Measurements from ENCODE around the gene NEUROD6. TPM values are rescaled to one million over a fixed set of nuclear protein-coding genes. Genes with fewer than 3 reads are reported as not detected.

The NEUROD6 gene
- polyA plus RNA-seq, 1 donor from 2014 or later = not detected

DNA sequence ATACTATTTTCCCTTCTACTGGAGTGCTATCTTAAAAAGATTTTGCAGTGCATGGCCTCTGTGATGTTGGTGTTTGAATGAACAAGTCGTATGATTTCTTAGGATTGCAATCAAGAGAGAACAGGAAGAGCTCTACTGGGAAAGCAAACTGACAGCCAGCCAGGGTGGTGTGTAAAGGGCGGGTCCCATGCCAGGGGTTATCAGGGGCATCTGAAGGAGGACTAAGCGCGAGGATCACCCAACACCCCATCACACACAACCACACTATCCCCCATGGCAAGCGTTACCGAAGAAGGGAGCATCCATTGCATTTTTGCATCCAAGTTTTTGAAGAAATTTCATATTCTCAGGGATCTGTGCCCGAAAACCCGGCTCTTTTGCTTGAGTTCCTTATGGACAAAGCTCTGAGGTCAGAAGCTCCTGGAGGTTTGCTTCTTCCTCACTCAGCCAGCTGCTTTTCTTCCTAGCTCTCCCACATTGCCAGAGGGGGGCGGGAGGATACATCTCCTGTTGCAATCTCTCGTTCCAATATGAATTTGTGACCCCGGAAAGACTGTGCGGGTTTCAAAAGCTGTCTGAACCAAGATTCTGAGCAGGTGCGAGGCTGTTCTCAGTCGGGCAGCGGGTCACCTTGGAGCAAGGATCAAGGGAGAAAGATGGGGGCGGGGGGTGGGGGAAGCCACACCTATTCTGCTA, 5.2 kb downstream of the NEUROD6 start (continued):
- no peak for TF ChIP-seq RAD21 (conservative IDR thresholded peaks at IDR 0.05)

DNA sequence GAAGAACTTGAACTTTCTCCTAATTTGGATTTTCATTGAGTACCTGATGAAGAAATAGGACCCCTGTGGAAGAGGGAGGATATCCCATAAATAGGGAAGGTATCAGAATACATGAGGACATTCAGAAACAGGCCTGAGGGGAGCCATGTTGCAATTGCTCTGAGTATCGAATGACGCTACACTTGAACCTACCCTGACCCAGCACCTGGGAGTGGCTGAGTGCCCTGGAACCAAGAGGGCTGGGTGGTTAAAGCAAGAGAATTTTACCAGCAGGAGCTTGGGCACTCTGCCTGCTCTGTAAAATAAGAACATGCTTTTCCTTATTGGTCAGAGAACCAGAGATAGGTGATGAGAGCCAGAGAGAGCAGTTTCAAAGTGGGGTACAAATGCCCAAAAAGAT, 7.2 kb downstream of the NEUROD6 start:
- Histone ChIP-seq H4K20me1 (ENCODE audit: insufficient read depth) (no peaks in the 10 kb centered on the region), H3K27ac (ENCODE audit: low read length) (no peak overlapping the region), H3K4me3 (ENCODE audit: low read length) (no peak overlapping the region), H3K27me3 (ENCODE audit: insufficient read depth, low read depth, low read length) (peaks cover 39% of the 10 kb centered on the region), H3F3A (ENCODE audit: insufficient read depth, low read length, poor library complexity, severe bottlenecking) (no peaks in the 10 kb centered on the region), H3K9ac (ENCODE audit: low read length) (no peak overlapping the region), H3K4me2 (ENCODE audit: low read length) (no peak overlapping the region), H3K9me3 (ENCODE audit: low read length) (no peaks in the 10 kb centered on the region), H3K36me3 (ENCODE audit: insufficient read depth, low read length) (no peaks in the 10 kb centered on the region), H3K9me2 (ENCODE audit: insufficient read depth, low read length) (no peaks in the 10 kb centered on the region), H3K79me2 (replicated peaks; ENCODE audit: insufficient read depth, low read length) (no peaks in the 10 kb centered on the region), H2AFZ (ENCODE audit: low read depth, low read length) (no peak overlapping the region)
- TF ChIP-seq EZH2 (IDR thresholded peaks at IDR 0.05; ENCODE audit: borderline replicate concordance, insufficient read depth, low read length, poor library complexity, severe bottlenecking) = no peak
- TF ChIP-seq, protein P1, sequence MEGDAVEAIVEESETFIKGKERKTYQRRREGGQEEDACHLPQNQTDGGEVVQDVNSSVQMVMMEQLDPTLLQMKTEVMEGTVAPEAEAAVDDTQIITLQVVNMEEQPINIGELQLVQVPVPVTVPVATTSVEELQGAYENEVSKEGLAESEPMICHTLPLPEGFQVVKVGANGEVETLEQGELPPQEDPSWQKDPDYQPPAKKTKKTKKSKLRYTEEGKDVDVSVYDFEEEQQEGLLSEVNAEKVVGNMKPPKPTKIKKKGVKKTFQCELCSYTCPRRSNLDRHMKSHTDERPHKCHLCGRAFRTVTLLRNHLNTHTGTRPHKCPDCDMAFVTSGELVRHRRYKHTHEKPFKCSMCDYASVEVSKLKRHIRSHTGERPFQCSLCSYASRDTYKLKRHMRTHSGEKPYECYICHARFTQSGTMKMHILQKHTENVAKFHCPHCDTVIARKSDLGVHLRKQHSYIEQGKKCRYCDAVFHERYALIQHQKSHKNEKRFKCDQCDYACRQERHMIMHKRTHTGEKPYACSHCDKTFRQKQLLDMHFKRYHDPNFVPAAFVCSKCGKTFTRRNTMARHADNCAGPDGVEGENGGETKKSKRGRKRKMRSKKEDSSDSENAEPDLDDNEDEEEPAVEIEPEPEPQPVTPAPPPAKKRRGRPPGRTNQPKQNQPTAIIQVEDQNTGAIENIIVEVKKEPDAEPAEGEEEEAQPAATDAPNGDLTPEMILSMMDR (IDR thresholded peaks at IDR 0.05; ENCODE audit: poor library complexity, severe bottlenecking) = no peak
- TF ChIP-seq, protein P2, sequence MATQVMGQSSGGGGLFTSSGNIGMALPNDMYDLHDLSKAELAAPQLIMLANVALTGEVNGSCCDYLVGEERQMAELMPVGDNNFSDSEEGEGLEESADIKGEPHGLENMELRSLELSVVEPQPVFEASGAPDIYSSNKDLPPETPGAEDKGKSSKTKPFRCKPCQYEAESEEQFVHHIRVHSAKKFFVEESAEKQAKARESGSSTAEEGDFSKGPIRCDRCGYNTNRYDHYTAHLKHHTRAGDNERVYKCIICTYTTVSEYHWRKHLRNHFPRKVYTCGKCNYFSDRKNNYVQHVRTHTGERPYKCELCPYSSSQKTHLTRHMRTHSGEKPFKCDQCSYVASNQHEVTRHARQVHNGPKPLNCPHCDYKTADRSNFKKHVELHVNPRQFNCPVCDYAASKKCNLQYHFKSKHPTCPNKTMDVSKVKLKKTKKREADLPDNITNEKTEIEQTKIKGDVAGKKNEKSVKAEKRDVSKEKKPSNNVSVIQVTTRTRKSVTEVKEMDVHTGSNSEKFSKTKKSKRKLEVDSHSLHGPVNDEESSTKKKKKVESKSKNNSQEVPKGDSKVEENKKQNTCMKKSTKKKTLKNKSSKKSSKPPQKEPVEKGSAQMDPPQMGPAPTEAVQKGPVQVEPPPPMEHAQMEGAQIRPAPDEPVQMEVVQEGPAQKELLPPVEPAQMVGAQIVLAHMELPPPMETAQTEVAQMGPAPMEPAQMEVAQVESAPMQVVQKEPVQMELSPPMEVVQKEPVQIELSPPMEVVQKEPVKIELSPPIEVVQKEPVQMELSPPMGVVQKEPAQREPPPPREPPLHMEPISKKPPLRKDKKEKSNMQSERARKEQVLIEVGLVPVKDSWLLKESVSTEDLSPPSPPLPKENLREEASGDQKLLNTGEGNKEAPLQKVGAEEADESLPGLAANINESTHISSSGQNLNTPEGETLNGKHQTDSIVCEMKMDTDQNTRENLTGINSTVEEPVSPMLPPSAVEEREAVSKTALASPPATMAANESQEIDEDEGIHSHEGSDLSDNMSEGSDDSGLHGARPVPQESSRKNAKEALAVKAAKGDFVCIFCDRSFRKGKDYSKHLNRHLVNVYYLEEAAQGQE (IDR thresholded peaks at IDR 0.05; ENCODE audit: borderline replicate concordance) = no peak
- no peak for TF ChIP-seq POLR2AphosphoS5 (IDR thresholded peaks at IDR 0.05)
- no peak for TF ChIP-seq RAD21 (conservative IDR thresholded peaks at IDR 0.05)
- TF ChIP-seq TAF1 (IDR thresholded peaks at IDR 0.05; ENCODE audit: low read depth) = no peak
- TF ChIP-seq EP300 (conservative IDR thresholded peaks at IDR 0.05; ENCODE audit: poor library complexity, severe bottlenecking) = no peak
- TF ChIP-seq SMC3 (conservative IDR thresholded peaks at IDR 0.05; ENCODE audit: poor library complexity) = no peak
- TF ChIP-seq MXI1 (conservative IDR thresholded peaks at IDR 0.05; ENCODE audit: poor library complexity, severe bottlenecking) = no peak

DNA sequence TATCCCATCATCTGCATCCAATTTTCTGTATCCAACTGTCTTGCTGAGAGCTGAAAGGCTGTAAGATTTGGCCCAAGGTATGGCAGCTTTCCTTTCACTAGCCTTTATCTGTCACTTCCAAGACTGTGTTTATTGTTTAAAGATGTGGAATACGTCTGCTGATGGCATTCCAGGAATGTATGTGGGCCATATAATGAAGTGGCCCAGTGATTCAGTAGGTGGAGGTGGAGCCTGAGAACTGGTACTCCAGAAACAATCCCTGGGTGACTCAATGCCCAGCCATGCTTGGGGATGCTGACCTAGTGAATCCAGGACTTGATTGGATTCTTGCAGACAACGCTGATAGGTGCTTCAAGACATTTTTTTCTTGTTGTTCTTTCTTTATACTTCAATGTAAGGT, 13.5 kb downstream of the NEUROD6 start:
- H3K4me2 ChIP-seq (ENCODE audit: low read length) = no peak overlapping the region
- no peak overlapping the region for H3K9ac ChIP-seq (ENCODE audit: low read length)
- no peaks in the 10 kb centered on the region for H3F3A ChIP-seq (ENCODE audit: insufficient read depth, low read length, poor library complexity, severe bottlenecking)
- no peak for TF ChIP-seq POLR2AphosphoS5 (IDR thresholded peaks at IDR 0.05)
- TF ChIP-seq EZH2 (IDR thresholded peaks at IDR 0.05; ENCODE audit: borderline replicate concordance, insufficient read depth, low read length, poor library complexity, severe bottlenecking) = no peak
- no peak for TF ChIP-seq SMC3 (conservative IDR thresholded peaks at IDR 0.05; ENCODE audit: poor library complexity)
- TF ChIP-seq MXI1 (conservative IDR thresholded peaks at IDR 0.05; ENCODE audit: poor library complexity, severe bottlenecking) = no peak
- TF ChIP-seq, protein P1 (IDR thresholded peaks at IDR 0.05; ENCODE audit: poor library complexity, severe bottlenecking) = no peak
- no peak for TF ChIP-seq TAF1 (IDR thresholded peaks at IDR 0.05; ENCODE audit: low read depth)
- TF ChIP-seq, protein P2 (IDR thresholded peaks at IDR 0.05; ENCODE audit: borderline replicate concordance) = no peak
- no peak for TF ChIP-seq RAD21 (conservative IDR thresholded peaks at IDR 0.05)
- no peak for TF ChIP-seq EP300 (conservative IDR thresholded peaks at IDR 0.05; ENCODE audit: poor library complexity, severe bottlenecking)
- no peaks in the 10 kb centered on the region for H3K79me2 ChIP-seq (replicated peaks; ENCODE audit: insufficient read depth, low read length)
- no peaks in the 10 kb centered on the region for H3K36me3 ChIP-seq (ENCODE audit: insufficient read depth, low read length)
- no peak overlapping the region for H3K27ac ChIP-seq (ENCODE audit: low read length)
- no peaks in the 10 kb centered on the region for H3K9me2 ChIP-seq (ENCODE audit: insufficient read depth, low read length)
- no peaks in the 10 kb centered on the region for H3K9me3 ChIP-seq (ENCODE audit: low read length)
- no peaks in the 10 kb centered on the region for H3K27me3 ChIP-seq (ENCODE audit: insufficient read depth, low read depth, low read length)
- no peak overlapping the region for H3K4me3 ChIP-seq (ENCODE audit: low read length)
- no peaks in the 10 kb centered on the region for H4K20me1 ChIP-seq (ENCODE audit: insufficient read depth)
- no peak overlapping the region for H2AFZ ChIP-seq (ENCODE audit: low read depth, low read length)
